Activated CD8-positive, alpha-beta memory T cell treated with anti-CD3 and anti-CD28 coated beads for 36 hours (primary cell): Measurements from ENCODE around the gene VAV2. TPM values are rescaled to one million over a fixed set of nuclear protein-coding genes. Genes with fewer than 3 reads are reported as not detected.

ENCODE experiments used
- CTCF ChIA-PET: fragments of 350-600 bp; sonication (Branson Sonifier 250); formaldehyde crosslinking; loops from one replicate; lab custom pipeline; 2021; ENCODE audit warnings: antibody characterized with exemption; lab: Charles Lee
- POLR2A ChIA-PET: fragments of 350-600 bp; sonication (Branson Sonifier 250); formaldehyde crosslinking; loops from one replicate; lab custom pipeline; 2021; ENCODE audit warnings: antibody characterized with exemption; lab: Charles Lee
- total RNA-seq, 2 experiments: library from RNA; stranded (reverse); gene quantifications; one replicate each; pipeline ENCODE4 v1.2.3, GENCODE V29; 2021

The VAV2 gene
- total RNA-seq, 2 experiments from 2014 or later, result 6.2 to 6.7 TPM

DNA sequence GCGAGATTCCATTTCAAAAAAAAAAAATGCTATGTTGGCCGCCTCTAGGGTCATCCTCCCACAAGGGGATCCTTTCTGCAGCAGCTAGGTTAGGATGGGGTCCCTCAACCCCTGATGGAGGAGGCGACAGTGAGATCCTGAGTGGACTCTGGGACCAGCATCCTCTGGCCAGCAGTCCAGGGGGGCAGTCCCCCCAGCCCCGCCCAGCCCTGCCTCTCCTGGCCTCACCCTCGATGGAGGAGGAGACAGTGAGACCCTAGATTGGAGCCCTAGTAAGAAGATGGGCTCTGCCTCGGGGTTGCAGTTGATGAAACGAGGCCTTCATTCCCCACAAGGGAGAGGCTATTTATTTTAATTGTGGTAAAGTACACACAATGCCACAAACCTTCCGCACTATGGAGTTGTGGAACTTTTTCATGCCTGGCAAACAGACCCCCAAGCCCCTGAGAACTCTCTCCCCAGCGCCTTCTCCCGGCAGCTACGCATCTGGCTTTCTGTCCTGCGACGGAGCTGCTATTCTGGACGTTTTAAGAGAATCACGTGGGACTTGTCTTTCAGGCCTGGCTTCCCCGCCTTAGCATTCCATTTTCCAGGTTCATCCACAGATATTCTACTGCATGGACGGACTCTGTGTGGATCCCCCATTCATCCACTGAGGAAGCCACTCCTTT is 15.8 kb downstream of the VAV2 start:
- CTCF ChIA-PET, result interaction anchor here (1.1 kb wide), 1 partner anchor 19 kb away, joined by 3 read pairs; no protein-coding TSS in a partner anchor
- POLR2A ChIA-PET, result no interaction called here

- POLR2A ChIA-PET, result no interaction called here
- CTCF ChIA-PET, result no interaction called here
Observed at GRCh38 chr9:133975511-133975910, 16.6 kb downstream of the VAV2 start.

DNA sequence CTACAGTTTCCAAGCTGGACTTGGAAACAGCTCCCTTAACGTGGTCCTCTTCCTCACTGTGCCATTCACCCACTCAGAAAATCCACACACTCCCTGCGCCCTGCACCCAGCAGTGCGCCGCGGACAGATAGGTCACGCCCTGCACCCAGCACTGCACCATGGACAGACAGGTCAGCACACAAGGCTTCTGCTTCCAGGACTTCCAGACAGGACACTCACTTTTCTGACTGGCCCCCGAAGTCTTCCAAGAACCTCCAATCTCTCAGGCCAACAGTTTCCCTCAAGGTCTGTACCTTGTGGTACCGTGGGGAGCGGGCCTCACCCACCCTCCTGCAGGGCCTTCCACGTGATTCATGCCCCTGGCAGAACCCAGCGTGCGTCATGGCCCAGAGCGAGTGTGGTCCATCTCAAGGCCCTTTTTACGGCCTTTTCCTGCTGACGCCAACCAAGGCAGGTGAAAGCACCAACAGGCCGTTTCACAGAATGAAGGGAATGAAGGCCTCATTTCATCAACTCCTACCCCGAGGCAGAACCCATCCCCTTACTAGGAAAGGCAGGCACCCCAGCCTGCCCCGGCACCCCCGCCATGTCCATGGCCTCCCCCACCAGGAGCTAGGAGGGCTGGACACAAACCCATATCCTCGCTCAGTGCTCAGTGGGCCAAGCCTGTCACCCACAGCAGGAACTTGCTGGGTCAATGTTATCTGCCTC is 17.3 kb downstream of the VAV2 start:
- ChIA-PET POLR2A (no interaction called here), CTCF (no interaction called here)

GRCh38 chr9:133973791-133974630 is 18.1 kb downstream of the VAV2 start:
- CTCF ChIA-PET, result no interaction called here
- POLR2A ChIA-PET, result no interaction called here

DNA sequence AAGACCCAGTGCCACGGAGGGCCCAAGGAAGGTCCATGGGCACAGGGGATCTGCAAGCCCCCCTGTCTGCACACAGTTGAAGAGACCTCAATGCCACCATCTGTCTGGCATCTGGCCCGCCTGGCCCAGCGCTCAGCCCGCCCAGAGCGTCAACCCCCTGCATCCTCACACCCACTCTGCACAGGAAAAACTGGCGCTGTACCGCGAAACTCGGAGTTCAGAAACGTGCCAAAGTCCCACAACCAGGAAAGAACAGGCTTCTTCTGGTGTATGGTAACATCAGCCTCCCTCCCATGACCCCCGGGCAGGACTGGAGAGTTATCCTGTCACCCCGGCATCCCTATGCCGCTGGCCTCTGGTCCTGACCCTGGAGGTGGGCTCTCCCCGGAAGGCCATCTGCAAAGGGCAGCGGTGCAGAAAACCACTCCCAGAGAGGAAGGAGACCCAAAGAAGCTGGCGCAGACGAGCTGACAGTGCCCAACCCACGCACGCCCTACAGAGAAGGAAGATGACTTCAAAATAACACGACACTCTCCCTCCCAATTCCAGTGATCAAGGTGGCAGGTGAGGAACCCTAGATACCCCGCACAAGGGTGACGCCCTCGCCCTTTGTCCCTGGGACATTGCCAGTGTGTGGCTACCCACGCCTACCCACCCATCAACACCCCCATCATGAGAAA is 18.9 kb downstream of the VAV2 start:
- POLR2A ChIA-PET, result no interaction called here
- CTCF ChIA-PET, result no interaction called here

DNA sequence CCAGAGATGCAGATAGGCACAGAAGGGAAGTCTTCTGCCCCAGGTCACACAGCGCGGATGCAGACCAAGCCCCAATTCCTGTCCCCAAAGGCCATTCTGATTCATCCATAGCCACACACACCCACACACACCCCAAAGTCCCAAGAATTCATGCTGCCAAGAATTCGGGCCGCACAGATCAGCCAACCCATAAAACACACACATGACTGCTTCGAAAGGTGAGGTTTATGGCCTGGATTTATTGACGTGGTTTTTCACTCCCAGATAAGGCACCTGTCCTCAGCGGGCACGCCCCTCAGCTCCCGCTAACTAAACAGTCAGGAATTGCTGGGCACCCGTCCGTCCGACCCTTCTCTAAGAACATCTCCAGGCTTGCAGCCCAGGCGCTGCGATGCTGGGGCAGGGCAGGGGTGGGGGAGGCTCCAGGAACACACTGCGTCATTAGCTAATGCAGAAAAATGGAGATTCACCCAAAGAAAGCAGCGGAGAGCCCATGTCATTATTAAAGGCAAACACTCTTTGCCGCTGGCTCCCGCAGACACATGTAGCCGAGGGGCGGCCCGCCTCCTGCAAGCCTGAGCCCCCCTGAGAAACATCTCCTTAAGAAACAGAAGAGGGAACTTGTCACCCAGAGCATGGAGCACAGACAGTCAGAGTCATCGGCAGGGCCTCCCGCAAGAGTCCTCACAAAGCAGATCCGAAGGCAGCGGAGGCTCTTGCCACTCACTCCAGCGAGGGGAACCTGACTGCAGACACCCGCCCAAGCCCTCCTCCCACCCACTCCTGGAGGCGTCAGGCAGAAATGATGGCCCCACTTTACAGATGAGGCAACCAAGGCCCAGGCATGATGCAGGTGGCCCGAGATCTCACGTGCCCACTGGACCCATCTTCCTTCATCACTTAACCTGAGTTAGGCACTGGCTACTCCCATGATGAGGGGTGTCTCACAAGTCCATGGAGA is 19.9 kb downstream of the VAV2 start:
- CTCF ChIA-PET, result no interaction called here
- POLR2A ChIA-PET, result no interaction called here

DNA sequence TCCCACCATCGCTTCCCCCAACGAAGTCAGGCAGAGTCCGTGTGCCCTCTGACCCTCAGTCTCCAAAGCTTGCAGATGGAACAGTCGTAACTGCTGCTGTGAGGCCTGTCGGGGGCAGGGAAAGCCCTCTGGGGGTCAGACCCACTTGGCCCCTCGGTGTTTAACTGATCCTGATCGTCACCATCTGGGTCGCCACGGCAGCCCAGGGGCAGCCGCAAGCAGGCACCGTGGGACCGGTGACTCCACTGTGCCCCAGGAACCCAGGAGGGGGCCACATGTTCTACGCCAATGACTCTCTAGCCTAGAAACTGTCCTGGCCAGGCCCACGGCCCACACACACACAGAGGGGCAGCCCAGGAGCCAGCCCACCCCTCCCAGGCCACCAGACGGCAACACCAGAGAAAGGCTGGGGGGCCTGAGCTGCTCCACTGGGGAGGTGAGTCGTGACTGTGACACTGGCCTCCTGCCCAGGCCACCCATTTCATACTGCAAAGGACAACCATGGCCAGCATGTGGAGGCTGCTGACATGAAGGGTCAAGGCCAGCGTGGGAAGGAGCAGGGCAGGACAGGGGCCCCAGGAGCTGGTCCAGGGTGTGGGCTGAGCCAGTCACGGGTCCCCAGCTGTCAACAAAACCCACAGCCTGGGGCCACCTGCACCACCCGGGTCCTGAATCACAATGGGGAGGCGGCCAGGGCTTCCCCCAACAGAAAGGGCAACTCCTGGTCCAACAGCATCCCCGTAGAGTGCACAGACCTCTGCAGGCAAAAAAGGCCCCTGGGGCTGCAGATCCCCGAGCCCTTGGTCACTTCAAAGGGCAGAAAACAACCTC is 20.8 kb downstream of the VAV2 start:
- ChIA-PET CTCF (no interaction called here), POLR2A (no interaction called here)

- CTCF ChIA-PET, result no interaction called here
- POLR2A ChIA-PET, result no interaction called here
Observed at GRCh38 chr9:133970581-133971058, 21.5 kb downstream of the VAV2 start.

DNA sequence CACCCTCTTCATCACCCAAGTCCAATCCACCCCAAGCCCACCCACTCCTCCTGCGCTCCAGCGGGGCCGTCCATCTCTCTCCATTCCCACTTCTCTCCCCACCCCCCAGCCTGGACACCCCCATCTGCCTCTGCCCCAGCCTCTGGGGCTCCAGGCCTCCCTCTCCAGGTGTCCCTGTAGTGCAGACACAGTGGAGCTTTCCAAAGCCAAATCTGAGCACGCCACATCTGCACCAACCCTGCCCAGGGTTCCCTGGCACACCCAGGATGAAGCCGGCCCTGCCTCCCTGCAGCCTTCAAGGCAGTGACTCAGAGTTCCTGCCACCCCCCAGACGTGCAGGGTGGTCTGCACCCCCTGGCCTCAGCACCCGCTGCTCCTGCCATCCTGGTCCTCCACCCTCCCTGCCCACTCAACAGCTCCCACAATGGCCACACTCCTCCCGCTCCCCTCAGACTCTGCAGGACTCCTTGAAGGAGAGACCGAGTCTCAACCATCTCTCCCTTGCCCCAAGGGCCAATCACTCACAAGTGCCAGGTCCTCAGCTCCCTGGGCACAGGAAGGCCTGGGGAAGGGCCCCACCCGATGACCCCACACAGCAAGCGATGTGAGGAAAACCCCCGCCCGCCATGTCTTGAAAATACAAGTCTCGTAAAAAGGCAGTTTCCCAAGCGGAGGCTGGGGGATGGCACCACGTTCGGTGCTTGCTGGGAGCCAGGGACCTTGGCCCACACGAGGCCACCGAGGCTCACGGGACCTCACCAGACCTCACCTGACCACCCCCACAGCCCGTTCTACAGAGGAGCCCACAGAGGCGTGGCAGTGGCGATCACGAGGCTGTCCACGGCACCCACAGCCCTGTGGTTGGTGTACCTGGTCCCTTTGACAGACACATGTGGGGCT is 22.2 kb downstream of the VAV2 start:
- ChIA-PET CTCF (no interaction called here), POLR2A (no interaction called here)

- ChIA-PET POLR2A (no interaction called here), CTCF (no interaction called here)
Observed at GRCh38 chr9:133968966-133969617, 23.0 kb downstream of the VAV2 start.

DNA sequence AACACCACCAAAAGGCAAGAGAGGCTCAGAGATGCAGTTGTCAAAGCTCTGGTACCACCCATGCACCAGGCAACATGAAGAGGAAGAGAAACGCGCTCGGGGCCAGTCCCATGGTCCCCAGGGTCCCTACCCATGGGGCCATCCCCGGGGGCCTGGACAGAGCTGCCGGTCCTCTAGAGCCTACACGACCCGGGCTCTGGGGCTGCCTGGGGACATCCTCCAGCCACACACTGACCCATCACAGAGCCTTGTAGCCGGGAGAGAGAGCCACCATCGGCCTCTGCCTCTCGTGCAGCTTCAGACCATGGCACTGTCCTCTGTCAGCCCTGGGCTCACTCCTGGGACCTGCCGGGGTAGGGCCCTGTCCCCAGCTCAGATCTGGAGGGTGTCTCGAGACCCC is 23.7 kb downstream of the VAV2 start:
- CTCF ChIA-PET, result no interaction called here
- POLR2A ChIA-PET, result no interaction called here

GRCh38 chr9:133967024-133967741 is 24.9 kb downstream of the VAV2 start:
- POLR2A ChIA-PET, result no interaction called here
- CTCF ChIA-PET, result interaction anchor here (0.7 kb wide), 1 partner anchor 27 kb away, joined by 4 read pairs; no protein-coding TSS in a partner anchor

- CTCF ChIA-PET, result no interaction called here
- POLR2A ChIA-PET, result no interaction called here
Observed at GRCh38 chr9:133964463-133964862, 27.7 kb downstream of the VAV2 start.

DNA sequence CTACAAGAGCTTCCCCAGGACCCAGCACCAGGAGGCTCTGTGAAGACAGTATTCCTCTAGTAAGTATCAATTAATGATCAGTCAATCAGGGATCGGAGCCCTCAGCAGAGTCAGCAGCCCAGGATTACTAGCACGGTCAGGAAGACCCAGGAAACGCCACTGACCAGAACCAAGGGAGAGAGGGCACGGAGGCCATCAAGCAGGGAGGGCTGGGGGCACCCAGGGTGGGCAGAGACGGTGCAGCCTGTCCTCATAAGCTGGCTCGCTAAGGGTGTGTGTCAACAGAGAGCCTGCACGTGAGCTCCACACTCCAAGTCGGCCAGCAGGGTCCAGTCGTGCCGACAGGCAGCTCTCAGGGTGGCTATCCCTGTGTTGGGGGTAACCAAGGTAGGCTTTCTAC is 29.0 kb downstream of the VAV2 start:
- CTCF ChIA-PET, result no interaction called here

GRCh38 chr9:133962341-133962740 is 29.8 kb downstream of the VAV2 start:
- POLR2A ChIA-PET, result interaction anchor here (0.6 kb wide), 1 partner anchor 202 kb away, joined by 4 read pairs; no protein-coding TSS in a partner anchor

More for the DNA sequence above, 29.0 kb downstream of the VAV2 start:
- POLR2A ChIA-PET, result no interaction called here

More at GRCh38 chr9:133962341-133962740, 29.8 kb downstream of the VAV2 start:
- CTCF ChIA-PET, result no interaction called here
